Thoracic aorta (tissue), 2 donors: ENCODE results near the gene NHLRC2. TPM values are rescaled to one million over a fixed set of nuclear protein-coding genes. Genes with fewer than 3 reads are reported as not detected.
"Not testable (repeated sequence)": the region's sequence is repeated elsewhere in the genome, so short reads cannot be mapped to it uniquely, and the experiment has no call there.

Source experiments
- ATAC-seq: fragments of 150-250 bp; one replicate; pipeline ENCODE4 v1.8.0; 2017; ENCODE audit warnings: low read depth; ENCODE audit not compliant: insufficient number of reproducible peaks, low FRiP score
- DNase-seq: peaks from one replicate; pipeline ENCODE4 v3.0.0-alpha.2; 2020; ENCODE audit warnings: low spot score
- H3K27ac ChIP-seq, 2 donors: fragments of 200-600 bp; sonication (generic); 1 replicate in 1 of 2; 2 replicates in 1 of 2; pipeline ENCODE4 v1.5.1; 2016; ENCODE audit warnings: mild to moderate bottlenecking in 2 of 2, moderate library complexity in 2 of 2
- H3K27me3 ChIP-seq: fragments of 200-600 bp; sonication (generic); replicated peaks from 2 replicates; pipeline ENCODE4 v1.6.0; 2016; ENCODE audit warnings: mild to moderate bottlenecking; ENCODE audit not compliant: insufficient read depth
- H3K36me3 ChIP-seq: fragments of 200-600 bp; sonication (generic); one replicate; pipeline ENCODE4 v1.5.1; 2016
- H3K4me1 ChIP-seq, 2 donors: fragments of 200-600 bp; sonication (generic); 1 replicate in 1 of 2; 2 replicates in 1 of 2; pipeline versions ENCODE4 v1.5.1 to v1.6.0; 2016; ENCODE audit warnings: low read depth in 2 of 2, mild to moderate bottlenecking in 1 of 2; ENCODE audit not compliant: control insufficient read depth in 1 of 2
- H3K4me3 ChIP-seq: fragments of 200-600 bp; sonication (generic); 2 replicates; pipeline ENCODE4 v1.5.1; 2016; ENCODE audit warnings: mild to moderate bottlenecking
- H3K9me3 ChIP-seq: fragments of 200-600 bp; sonication (generic); 2 replicates; pipeline ENCODE4 v1.5.1; 2016
- CTCF ChIP-seq: fragments of 200-600 bp; sonication (generic); IDR thresholded peaks from one replicate; pipeline ENCODE4 v1.5.1; 2019; ENCODE audit warnings: antibody characterized with exemption
- total RNA-seq, 2 donors: library from RNA; depleted of rRNA; stranded (reverse); fragments of >200 nt; gene quantifications; one replicate each; pipeline versions ENCODE4 v1.1.0 to v1.2.3, GENCODE V29; 2016

NHLRC2 gene
- total RNA-seq = 10 to 100 TPM; 21.9 to 56.5 TPM

- Histone ChIP-seq H3K27ac (peak within 1 kb of the TSS; percentile 84 to 89), H3K4me1 (peaks cover 11 to 36% of the 10 kb centered on the region in 2 donors), H3K36me3 (no peaks in the 10 kb centered on the region), H3K9me3 (no peaks in the 10 kb centered on the region), H3K4me3 (peak within 1 kb of the TSS; percentile 98), H3K27me3 (no peaks in the 10 kb centered on the region)
- DNase-seq (peak; percentile 19), ATAC-seq (peak; percentile 67)
- no peak for TF ChIP-seq CTCF
Measured at GRCh38 chr10:113854013-113854760, at the start of gene NHLRC2, which contains the start of gene DCLRE1A. TSS of gene NHLRC2 (plus strand) at chr10:113854661. CDS start at chr10:113854873, 212 bp downstream. TSS of gene DCLRE1A (minus strand) at chr10:113854082. CDS start at chr10:113853182, 900 bp downstream.

- no peaks in the 10 kb centered on the region for H3K27me3 ChIP-seq
- ATAC-seq = no peak
- no peak overlapping the region for H3K27ac ChIP-seq
- no peak for DNase-seq
- H3K4me3 ChIP-seq = no peak overlapping the region
- no peaks in the 10 kb centered on the region for H3K4me1 ChIP-seq
- no peak for TF ChIP-seq CTCF
- H3K36me3 ChIP-seq = no peaks in the 10 kb centered on the region
- H3K9me3 ChIP-seq = no peaks in the 10 kb centered on the region
Measured at GRCh38 chr10:113806503-113806902, 48.0 kb upstream of the NHLRC2 start.

GRCh38 chr10:113808168-113808567 lies 46.3 kb upstream of the NHLRC2 start:
- Histone ChIP-seq H3K9me3 (no peaks in the 10 kb centered on the region), H3K27me3 (no peaks in the 10 kb centered on the region), H3K36me3 (no peaks in the 10 kb centered on the region), H3K27ac (no peak overlapping the region), H3K4me3 (no peak overlapping the region), H3K4me1 (no peaks in the 10 kb centered on the region)
- DNase-seq = no peak
- TF ChIP-seq CTCF = no peak
- ATAC-seq = no peak

GRCh38 chr10:113814700-113815099 lies 39.8 kb upstream of the NHLRC2 start:
- not testable (repeated sequence) for H3K9me3 ChIP-seq, H3K27me3 ChIP-seq, DNase-seq, ATAC-seq, H3K4me3 ChIP-seq, H3K36me3 ChIP-seq, H3K4me1 ChIP-seq, H3K27ac ChIP-seq

GRCh38 chr10:113819989-113820388 lies 34.5 kb upstream of the NHLRC2 start:
- H3K27ac ChIP-seq = no peak overlapping the region
- ATAC-seq (no peak), DNase-seq (no peak)
- no peak for TF ChIP-seq CTCF
- H3K36me3 ChIP-seq = no peaks in the 10 kb centered on the region
- H3K27me3 ChIP-seq = no peaks in the 10 kb centered on the region
- peaks cover 0 to 3% of the 10 kb centered on the region in 2 donors for H3K4me1 ChIP-seq
- no peak overlapping the region for H3K4me3 ChIP-seq
- no peaks in the 10 kb centered on the region for H3K9me3 ChIP-seq
